ENCODE results near the gene PLA2G4C.

GRCh38 chr19:48044561-48044960 lies 66.1 kb downstream of the PLA2G4C start:
- TF ChIP-seq CTCF (IDR thresholded peaks at IDR 0.05) = no peak
- TF ChIP-seq POLR2A (IDR thresholded peaks at IDR 0.05) = no peak
- no peak for TF ChIP-seq EP300 (IDR thresholded peaks at IDR 0.05)
- TF ChIP-seq POLR2AphosphoS5 (IDR thresholded peaks at IDR 0.05) = no peak

All from upper lobe of left lung (tissue), 4 donors.